B cell (primary cell): ENCODE results near the gene MYH7. TPM values are rescaled to one million over a fixed set of nuclear protein-coding genes. Genes with fewer than 3 reads are reported as not detected.

Source experiments
- ATAC-seq: fragments of 200-7000 bp; cut with Tn5 transposase; one replicate; pipeline ENCODE4 v1.10.0; 2021; ENCODE audit warnings: low read depth, mild to moderate bottlenecking, moderate number of reproducible peaks, moderate library complexity
- CTCF ChIA-PET: fragments of 350-600 bp; sonication (Branson Sonifier 250); formaldehyde crosslinking; loops from one replicate; lab custom pipeline; 2021; ENCODE audit warnings: antibody characterized with exemption, inconsistent platforms; lab: Charles Lee
- POLR2A ChIA-PET: fragments of 350-600 bp; sonication (Branson Sonifier 250); formaldehyde crosslinking; loops from one replicate; lab custom pipeline; 2021; ENCODE audit warnings: antibody characterized with exemption; lab: Charles Lee
- DNase-seq: peaks from one replicate; pipeline ENCODE4 v3.0.0; 2013
- H2AFZ ChIP-seq: 2 replicates; pipeline ENCODE4 v1.6.1; 2012; ENCODE audit warnings: mild to moderate bottlenecking, low read depth, low read length; ENCODE audit not compliant: insufficient read depth, poor library complexity, severe bottlenecking
- H3K27ac ChIP-seq, 2 donors: 1 replicate in 1 of 2; 2 replicates in 1 of 2; pipeline ENCODE4 v1.5.1; 2012 to 2013; ENCODE audit warnings: low read length in 2 of 2, mild to moderate bottlenecking in 2 of 2, moderate library complexity in 1 of 2
- H3K27me3 ChIP-seq, 4 experiments: fragments of 200-600 bp in 1 of 4; sonication (generic) in 1 of 4; replicated peaks in 1 of 4; 1 replicate in 2 of 4; 2 replicates in 2 of 4; pipeline versions ENCODE4 v1.6.1 to v1.7.0; 2013 to 2016; ENCODE audit warnings: low read length in 3 of 4, mild to moderate bottlenecking in 2 of 4, mixed read lengths in 1 of 4, moderate library complexity in 1 of 4; ENCODE audit not compliant: insufficient read depth in 4 of 4, control insufficient read depth in 3 of 4; ENCODE audit errors: control extremely low read depth in 1 of 4
- H3K36me3 ChIP-seq, 2 experiments: replicated peaks in 1 of 2; 1 replicate in 1 of 2; 2 replicates in 1 of 2; pipeline versions ENCODE4 v1.6.1 to v1.7.1; 2013; ENCODE audit warnings: low read length in 1 of 2; ENCODE audit not compliant: insufficient read depth in 2 of 2, control insufficient read depth in 1 of 2; ENCODE audit errors: control extremely low read depth in 1 of 2, extremely low read depth in 1 of 2
- H3K4me1 ChIP-seq, 2 donors: fragments of 200-600 bp in 1 of 2; sonication (generic) in 1 of 2; 1 replicate in 1 of 2; 2 replicates in 1 of 2; pipeline versions ENCODE4 v1.5.1 to v1.6.1; 2013 to 2017; ENCODE audit warnings: low read length in 2 of 2; ENCODE audit not compliant: control insufficient read depth in 2 of 2, insufficient read depth in 2 of 2
- H3K4me2 ChIP-seq: replicated peaks from 2 replicates; pipeline ENCODE3; 2012; ENCODE audit warnings: mild to moderate bottlenecking, low read depth, low read length; ENCODE audit not compliant: poor library complexity, severe bottlenecking
- H3K4me3 ChIP-seq, 5 experiments: fragments of 200-600 bp in 1 of 5; sonication (generic) in 1 of 5; 1 replicate in 3 of 5; 2 replicates in 2 of 5; pipeline versions ENCODE4 v1.5.1 to v1.7.0; 2011 to 2016; ENCODE audit warnings: low read length in 4 of 5, mild to moderate bottlenecking in 4 of 5, low read depth in 2 of 5, control low read depth in 1 of 5, moderate library complexity in 1 of 5; ENCODE audit not compliant: insufficient read depth in 1 of 5; ENCODE audit errors: control extremely low read depth in 1 of 5, extremely low read depth in 1 of 5
- H3K79me2 ChIP-seq: fragments of 200-600 bp; sonication (generic); one replicate; pipeline ENCODE4 v1.6.0; 2016; ENCODE audit warnings: low read length; ENCODE audit not compliant: control insufficient read depth, insufficient read depth
- H3K9ac ChIP-seq: fragments of 200-600 bp; sonication (generic); 2 replicates; pipeline ENCODE4 v1.6.1; 2017; ENCODE audit warnings: mild to moderate bottlenecking, low read length, moderate library complexity
- H3K9me3 ChIP-seq, 3 donors: one replicate each; pipeline versions ENCODE4 v1.6.1 to v1.7.1; 2013; ENCODE audit warnings: low read length in 2 of 3; ENCODE audit not compliant: control insufficient read depth in 2 of 3, insufficient read depth in 1 of 3; ENCODE audit errors: control extremely low read depth in 1 of 3
- H4K20me1 ChIP-seq: 2 replicates; pipeline ENCODE4 v1.6.0; 2012; ENCODE audit warnings: mild to moderate bottlenecking, low read length; ENCODE audit not compliant: insufficient read depth, control insufficient read depth, poor library complexity, severe bottlenecking
- H3K27ac Mint-ChIP-seq: one replicate; pipeline ENCODE4 v1.8.0; 2021; ENCODE audit warnings: mixed read lengths
- H3K27me3 Mint-ChIP-seq: one replicate; pipeline ENCODE4 v1.8.0; 2021; ENCODE audit warnings: mixed read lengths
- H3K4me1 Mint-ChIP-seq: one replicate; pipeline ENCODE4 v1.8.0; 2021; ENCODE audit warnings: mixed read lengths
- H3K4me3 Mint-ChIP-seq: one replicate; pipeline ENCODE4 v1.8.0; 2021; ENCODE audit warnings: mixed read lengths
- H3K9me3 Mint-ChIP-seq: one replicate; pipeline ENCODE4 v1.8.0; 2022; ENCODE audit warnings: mixed read lengths; ENCODE audit not compliant: insufficient read depth
- CTCF ChIP-seq: fragments of 200-600 bp; IDR thresholded peaks from one replicate; pipeline ENCODE4 v1.8.0; 2022; ENCODE audit warnings: antibody characterized with exemption, mild to moderate bottlenecking
- EZH2 ChIP-seq: IDR thresholded peaks from 2 replicates; pipeline ENCODE4 v1.6.1; 2012; ENCODE audit warnings: borderline replicate concordance, low read depth, mild to moderate bottlenecking, moderate library complexity, low read length; ENCODE audit not compliant: insufficient read depth, poor library complexity, severe bottlenecking
- WGBS: methylation state at CpG from one replicate; pipeline ENCODE4 v1.1.5; 2013; ENCODE audit warnings: missing lambda C conversion rate; ENCODE audit not compliant: insufficient coverage; 5-methylcytosine and 5-hydroxymethylcytosine counted together
- intact Hi-C: fragments of 100-400 bp; cut with micrococcal nuclease; formaldehyde crosslinking; loops from one replicate; pipeline ENCODE4 v1.10.0; 2022
- polyA plus RNA-seq: library from polyadenylated mRNA; depleted of rRNA; stranded (reverse); fragments of >200 nt; gene quantifications from 2 replicates; pipeline ENCODE4 v1.2.3, GENCODE V29; 2012
- total RNA-seq, 2 donors: library from RNA; stranded (reverse); fragments of 120-200 nt in 1 of 2; gene quantifications; 1 replicate in 1 of 2; 2 replicates in 1 of 2; pipeline versions ENCODE4 v1.2.3 to v1.2.4, GENCODE V29; 2013 to 2022

Gene MYH7
- total and polyA plus RNA-seq, 2 donors (not counting 1 experiment from before 2014, with no cell fraction given): not detected

- H3K4me3 ChIP-seq: no peak overlapping the region
- intact Hi-C loops: no loop called here
These were observed 2.0 kb downstream of the MYH7 start for GRCh38 chr14:23433457-23433856.

DNA sequence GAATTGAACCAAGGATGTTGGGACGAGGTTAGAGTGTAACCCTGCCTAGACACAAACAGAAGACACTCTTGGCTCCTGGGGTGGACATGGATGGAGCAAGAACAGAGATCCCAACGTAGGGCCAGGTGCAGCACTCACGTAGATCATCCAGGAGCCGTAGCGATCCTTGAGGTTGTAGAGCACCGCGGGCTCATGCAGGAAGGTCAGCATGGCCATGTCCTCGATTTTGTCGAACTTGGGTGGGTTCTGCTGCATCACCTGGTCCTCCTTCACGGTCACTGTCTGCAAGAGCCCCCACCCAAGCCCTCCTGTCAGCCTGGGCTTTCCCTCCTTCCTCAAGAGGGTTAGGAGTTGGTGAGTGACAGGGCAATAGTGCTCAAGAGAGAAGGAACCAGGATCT is 2.5 kb downstream of the MYH7 start:
- Mint-ChIP-seq H3K4me1 (no peaks in the 10 kb centered on the region), H3K4me3 (no peak overlapping the region), H3K27me3 (peaks cover 35% of the 10 kb centered on the region), H3K9me3 (no peaks in the 10 kb centered on the region), H3K27ac (no peak overlapping the region)
- no peak for DNase-seq
- TF ChIP-seq EZH2: no peak
- no peak for TF ChIP-seq CTCF
- WGBS: 89% methylated on average over 9 of the region's 10 CpGs
- Histone ChIP-seq H4K20me1 (no peaks in the 10 kb centered on the region), H3K9me3 (no peaks in the 10 kb centered on the region), H3K4me1 (no peaks in the 10 kb centered on the region), H3K27ac (no peak overlapping the region), H3K4me2 (no peak overlapping the region), H3K4me3 (no peak overlapping the region), H3K79me2 (no peaks in the 10 kb centered on the region), H2AFZ (no peak overlapping the region), H3K9ac (no peak overlapping the region), H3K27me3 (peaks cover 0 to 2% (median 0%) of the 10 kb centered on the region in 4 experiments), H3K36me3 (no peaks in the 10 kb centered on the region)
- no peak for ATAC-seq
- POLR2A ChIA-PET: no interaction called here
- intact Hi-C loops: no loop called here
- CTCF ChIA-PET: no interaction called here

More at GRCh38 chr14:23433457-23433856, 2.0 kb downstream of the MYH7 start:
- Histone ChIP-seq H3K9me3 (no peaks in the 10 kb centered on the region), H3K4me1 (no peaks in the 10 kb centered on the region), H3K9ac (no peak overlapping the region), H3K4me2 (no peak overlapping the region), H3K27ac (no peak overlapping the region), H3K36me3 (no peaks in the 10 kb centered on the region), H3K79me2 (no peaks in the 10 kb centered on the region), H4K20me1 (no peaks in the 10 kb centered on the region), H3K27me3 (peaks cover 0 to 2% (median 0%) of the 10 kb centered on the region in 4 experiments), H2AFZ (no peak overlapping the region)
- no peak overlapping the region for H3K4me3 Mint-ChIP-seq
- ChIA-PET CTCF (no interaction called here), POLR2A (no interaction called here)
- WGBS: 88% methylated on average over 10 of the region's 10 CpGs
- no peak for DNase-seq
- no peak overlapping the region for H3K27ac Mint-ChIP-seq
- ATAC-seq: no peak
- no peaks in the 10 kb centered on the region for H3K9me3 Mint-ChIP-seq
- H3K27me3 Mint-ChIP-seq: peaks cover 34% of the 10 kb centered on the region
- TF ChIP-seq EZH2: no peak
- no peak for TF ChIP-seq CTCF
- no peaks in the 10 kb centered on the region for H3K4me1 Mint-ChIP-seq
